Caco-2 (cell line): ENCODE data around the gene NPIPA5. TPM values are rescaled to one million over a fixed set of nuclear protein-coding genes. Genes with fewer than 3 reads are reported as not detected.
"Not testable (repeated sequence)": the region's sequence is repeated elsewhere in the genome, so short reads cannot be mapped to it uniquely, and the experiment has no call there.

Source experiments
- BruUV-seq: library from RNA; stranded (reverse); fragments of 400-500 nt; replicated peaks from 2 replicates; lab custom pipeline; 2021; lab: Mats Ljungman, UMichigan
- CTCF ChIA-PET: fragments of 300-600 bp; sonication (Branson Sonifier 250); formaldehyde crosslinking; loops from one replicate; lab custom pipeline; 2022; ENCODE audit warnings: antibody characterized with exemption; lab: Charles Lee
- POLR2A ChIA-PET: fragments of 300-600 bp; sonication (Branson Sonifier 250); formaldehyde crosslinking; loops from one replicate; lab custom pipeline; 2022; ENCODE audit warnings: antibody characterized with exemption; lab: Charles Lee
- DNase-seq, 2 experiments: peaks; one replicate each; pipeline versions ENCODE4 v3.0.0 to v3.0.0-alpha.2; 2020 to 2022
- H3K27me3 ChIP-seq: replicated peaks from 2 replicates; pipeline ENCODE4 v1.6.0; 2011; ENCODE audit warnings: low read length; ENCODE audit not compliant: control insufficient read depth, insufficient read depth
- H3K36me3 ChIP-seq: 2 replicates; pipeline ENCODE4 v1.5.1; 2011; ENCODE audit warnings: low read length; ENCODE audit not compliant: control insufficient read depth, insufficient read depth
- H3K4me1 ChIP-seq: fragments of 250-450 bp; sonication (Bioruptor Pico); 2 replicates; pipeline ENCODE4 v1.5.1; 2020; ENCODE audit warnings: mild to moderate bottlenecking
- H3K4me3 ChIP-seq: 2 replicates; pipeline ENCODE4 v1.5.1; 2011; ENCODE audit warnings: low read depth, mild to moderate bottlenecking, control low read depth, low read length
- H3K9me3 ChIP-seq: fragments of 250-450 bp; sonication (Bioruptor Pico); 2 replicates; pipeline ENCODE4 v1.5.1; 2020; ENCODE audit warnings: mild to moderate bottlenecking, moderate library complexity
- H3K27ac Mint-ChIP-seq: one replicate; pipeline ENCODE4 v1.8.0; 2022; ENCODE audit warnings: mixed read lengths; ENCODE audit not compliant: unreplicated experiment
- H3K27me3 Mint-ChIP-seq: one replicate; pipeline ENCODE4 v1.8.0; 2022; ENCODE audit warnings: mixed read lengths; ENCODE audit not compliant: insufficient read depth, unreplicated experiment
- H3K36me3 Mint-ChIP-seq: one replicate; pipeline ENCODE4 v1.8.0; 2022; ENCODE audit warnings: mild to moderate bottlenecking, mixed read lengths; ENCODE audit not compliant: insufficient read depth, unreplicated experiment
- H3K4me1 Mint-ChIP-seq: one replicate; pipeline ENCODE4 v1.8.0; 2022; ENCODE audit warnings: low read depth, mixed read lengths; ENCODE audit not compliant: unreplicated experiment
- H3K4me3 Mint-ChIP-seq: one replicate; pipeline ENCODE4 v1.8.0; 2022; ENCODE audit warnings: mild to moderate bottlenecking, moderate library complexity, mixed read lengths; ENCODE audit not compliant: unreplicated experiment
- H3K9me3 Mint-ChIP-seq: one replicate; pipeline ENCODE4 v1.8.0; 2022; ENCODE audit warnings: mixed read lengths; ENCODE audit not compliant: unreplicated experiment
- CTCF ChIP-seq, 2 experiments: fragments of 200-600 bp in 1 of 2; IDR thresholded peaks; 1 replicate in 1 of 2; 2 replicates in 1 of 2; pipeline versions ENCODE4 v1.5.1 to v1.8.0; 2011 to 2022; ENCODE audit warnings: antibody characterized with exemption in 1 of 2, control low read depth in 1 of 2, inconsistent platforms in 1 of 2, low read depth in 1 of 2, low read length in 1 of 2, mild to moderate bottlenecking in 1 of 2, moderate library complexity in 1 of 2; ENCODE audit not compliant: insufficient read depth in 1 of 2, severe bottlenecking in 1 of 2, unreplicated experiment in 1 of 2
- intact Hi-C: fragments of 100-400 bp; cut with micrococcal nuclease; formaldehyde crosslinking; loops from one replicate; pipeline ENCODE4 v1.10.0; 2022; ENCODE audit not compliant: unreplicated experiment
- total RNA-seq: library from RNA; stranded (reverse); gene quantifications from 2 replicates; pipeline ENCODE4 v1.2.3, GENCODE V29; 2022

NPIPA5 gene
- total RNA-seq, 1 experiment from 2014 or later = 8.3 TPM

GRCh38 chr16:15404792-15405191, 26.7 kb upstream of the NPIPA5 start:
- no TSS peak for BruUV-seq
- H3K4me1 Mint-ChIP-seq = no peaks in the 10 kb centered on the region
- H3K27me3 Mint-ChIP-seq = no peaks in the 10 kb centered on the region
- Histone ChIP-seq H3K4me3 (no peak overlapping the region), H3K27me3 (no peaks in the 10 kb centered on the region), H3K4me1 (no peaks in the 10 kb centered on the region), H3K9me3 (no peaks in the 10 kb centered on the region), H3K36me3 (no peaks in the 10 kb centered on the region)
- CTCF ChIA-PET = no interaction called here
- H3K4me3 Mint-ChIP-seq = no peak overlapping the region
- H3K9me3 Mint-ChIP-seq = no peaks in the 10 kb centered on the region
- no peak for DNase-seq
- H3K36me3 Mint-ChIP-seq = no peaks in the 10 kb centered on the region
- intact Hi-C loops = no loop called here
- no peak overlapping the region for H3K27ac Mint-ChIP-seq
- no peak for TF ChIP-seq CTCF (IDR thresholded peaks at IDR 0.05; ENCODE audit: insufficient read depth in 1 of 2, low read depth in 1 of 2, low read length in 1 of 2, severe bottlenecking in 1 of 2, unreplicated experiment in 1 of 2)
- POLR2A ChIA-PET = no interaction called here

GRCh38 chr16:15404091-15404490, 26.0 kb upstream of the NPIPA5 start:
- H3K27ac Mint-ChIP-seq, CTCF ChIA-PET, BruUV-seq, H3K4me3 Mint-ChIP-seq, POLR2A ChIA-PET, H3K9me3 Mint-ChIP-seq, H3K36me3 Mint-ChIP-seq, H3K9me3 ChIP-seq, H3K36me3 ChIP-seq, intact Hi-C loops, H3K4me3 ChIP-seq, H3K27me3 ChIP-seq, H3K27me3 Mint-ChIP-seq, H3K4me1 ChIP-seq, DNase-seq, H3K4me1 Mint-ChIP-seq: not testable (repeated sequence)

GRCh38 chr16:15403392-15403995, 25.4 kb upstream of the NPIPA5 start:
- POLR2A ChIA-PET = no interaction called here
- DNase-seq = no peak
- H3K36me3 Mint-ChIP-seq = no peaks in the 10 kb centered on the region
- no peaks in the 10 kb centered on the region for H3K9me3 ChIP-seq
- H3K9me3 Mint-ChIP-seq = no peaks in the 10 kb centered on the region
- no peaks in the 10 kb centered on the region for H3K4me1 Mint-ChIP-seq
- no peak overlapping the region for H3K4me3 Mint-ChIP-seq
- no TSS peak for BruUV-seq
- intact Hi-C loops = no loop called here
- CTCF ChIA-PET = interaction anchor here (0.7 kb wide), 1 partner anchor 436 kb away, joined by 4 read pairs; no protein-coding TSS in a partner anchor
- TF ChIP-seq CTCF (IDR thresholded peaks at IDR 0.05; ENCODE audit: insufficient read depth in 1 of 2, low read depth in 1 of 2, low read length in 1 of 2, severe bottlenecking in 1 of 2, unreplicated experiment in 1 of 2) = no peak
- no peak overlapping the region for H3K4me3 ChIP-seq
- no peaks in the 10 kb centered on the region for H3K27me3 ChIP-seq
- no peaks in the 10 kb centered on the region; the same call in 1 of the 2 replicates for H3K4me1 ChIP-seq
- no peaks in the 10 kb centered on the region for H3K36me3 ChIP-seq
- no peaks in the 10 kb centered on the region for H3K27me3 Mint-ChIP-seq
- H3K27ac Mint-ChIP-seq = no peak overlapping the region
